Mucosa of descending colon (tissue), 3 donors: ENCODE results near the gene CTPS2. TPM values are rescaled to one million over a fixed set of nuclear protein-coding genes. Genes with fewer than 3 reads are reported as not detected.

Experiments used
- ATAC-seq: fragments of 200-7000 bp; cut with Tn5 transposase; one replicate; pipeline ENCODE4 v1.9.1; 2020; ENCODE audit warnings: mild to moderate bottlenecking, moderate library complexity
- DNase-seq, 3 donors: peaks; one replicate each; pipeline ENCODE4 v3.0.0-alpha.2; 2020
- H3K36me3 ChIP-seq: fragments of 200-600 bp; one replicate; pipeline ENCODE4 v1.8.0; 2021; ENCODE audit warnings: low read depth, mild to moderate bottlenecking
- H3K4me1 ChIP-seq: fragments of 200-600 bp; one replicate; pipeline ENCODE4 v1.8.0; 2021; ENCODE audit warnings: low read depth, mild to moderate bottlenecking
- H3K4me3 ChIP-seq: fragments of 200-600 bp; one replicate; pipeline ENCODE4 v1.8.0; 2021; ENCODE audit warnings: mild to moderate bottlenecking
- H3K9me3 ChIP-seq: fragments of 200-600 bp; one replicate; pipeline ENCODE4 v1.8.0; 2021; ENCODE audit warnings: mild to moderate bottlenecking
- intact Hi-C, 2 donors: fragments of 100-400 bp; cut with DNase I in 1 of 2; cut with micrococcal nuclease in 1 of 2; formaldehyde crosslinking; loops; one replicate each; pipeline versions ENCODE4 v1.11.0 to v1.11.1; 2022; cut with DNase I, micrococcal nuclease
- total RNA-seq, 3 donors: library from RNA; stranded (reverse); fragmentation: NEBNext Ultra II Directional in 2 of 3; extraction: Animal tissue kit (Norgen Biotek cat#: 25700) in 2 of 3; gene quantifications; one replicate each; pipeline versions ENCODE4 v1.2.1 to v1.2.4, GENCODE V29; 2021 to 2023
- TF ChIP-seq, protein P1 (sequence below): fragments of 200-600 bp; IDR thresholded peaks from one replicate; pipeline ENCODE4 v1.8.0; 2022; ENCODE audit warnings: antibody characterized with exemption, mild to moderate bottlenecking
- donor health status: DM: no; HTN: no; CAD: no; lungs with moderate emphysema.
- donor health status: DM: no; HTN: no; CAD: no.
- donor health status: DM: no; HTN: yes; CAD: no.

CTPS2 gene
- total RNA-seq, 3 donors from 2014 or later = 15.0 to 19.0 (median 16.0) TPM

DNA sequence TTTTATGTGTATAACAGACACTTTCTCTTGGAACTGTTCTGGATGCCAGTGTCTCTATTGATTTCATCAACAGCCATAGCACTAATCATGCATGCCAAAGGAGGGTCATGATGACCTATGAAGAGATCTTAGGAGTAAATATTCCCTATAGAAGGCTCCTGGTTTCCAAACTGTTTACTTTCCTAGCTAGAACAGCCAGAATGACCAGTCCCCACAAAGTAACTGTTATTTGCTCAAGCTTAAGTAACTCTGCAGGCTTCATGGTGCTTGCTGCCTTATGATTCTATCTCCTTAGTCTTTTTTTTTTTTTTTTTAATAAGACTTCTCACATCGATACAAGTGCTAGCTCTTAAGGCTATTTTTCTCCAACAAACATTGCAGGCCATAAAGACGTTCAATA is 50.1 kb downstream of the CTPS2 start:
- no peak for ATAC-seq
- Histone ChIP-seq H3K4me1 (no peaks in the 10 kb centered on the region), H3K9me3 (no peaks in the 10 kb centered on the region), H3K36me3 (no peaks in the 10 kb centered on the region), H3K4me3 (no peak overlapping the region)
- DNase-seq = no peak
- intact Hi-C loops = no loop called here
- TF ChIP-seq, protein P1, sequence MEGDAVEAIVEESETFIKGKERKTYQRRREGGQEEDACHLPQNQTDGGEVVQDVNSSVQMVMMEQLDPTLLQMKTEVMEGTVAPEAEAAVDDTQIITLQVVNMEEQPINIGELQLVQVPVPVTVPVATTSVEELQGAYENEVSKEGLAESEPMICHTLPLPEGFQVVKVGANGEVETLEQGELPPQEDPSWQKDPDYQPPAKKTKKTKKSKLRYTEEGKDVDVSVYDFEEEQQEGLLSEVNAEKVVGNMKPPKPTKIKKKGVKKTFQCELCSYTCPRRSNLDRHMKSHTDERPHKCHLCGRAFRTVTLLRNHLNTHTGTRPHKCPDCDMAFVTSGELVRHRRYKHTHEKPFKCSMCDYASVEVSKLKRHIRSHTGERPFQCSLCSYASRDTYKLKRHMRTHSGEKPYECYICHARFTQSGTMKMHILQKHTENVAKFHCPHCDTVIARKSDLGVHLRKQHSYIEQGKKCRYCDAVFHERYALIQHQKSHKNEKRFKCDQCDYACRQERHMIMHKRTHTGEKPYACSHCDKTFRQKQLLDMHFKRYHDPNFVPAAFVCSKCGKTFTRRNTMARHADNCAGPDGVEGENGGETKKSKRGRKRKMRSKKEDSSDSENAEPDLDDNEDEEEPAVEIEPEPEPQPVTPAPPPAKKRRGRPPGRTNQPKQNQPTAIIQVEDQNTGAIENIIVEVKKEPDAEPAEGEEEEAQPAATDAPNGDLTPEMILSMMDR = no peak

DNA sequence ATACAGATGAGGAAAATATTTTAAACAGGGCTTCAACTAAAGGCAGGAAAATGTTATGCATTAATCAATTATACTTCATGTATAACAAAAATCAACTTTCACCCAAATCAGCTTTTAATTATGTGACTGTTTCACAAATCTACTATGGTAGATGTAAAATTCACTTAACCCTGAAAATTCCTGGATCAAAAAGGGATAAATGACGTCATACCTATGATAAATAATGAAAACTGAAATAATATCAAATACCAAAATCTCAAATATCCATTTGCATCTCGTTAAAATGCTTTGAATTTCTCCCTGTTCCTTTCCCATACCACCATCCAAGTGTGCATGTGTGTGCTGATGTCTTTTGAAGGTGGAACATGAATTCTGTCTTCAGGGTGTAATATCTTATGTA is 51.0 kb downstream of the CTPS2 start:
- no peak for ATAC-seq
- no peaks in the 10 kb centered on the region for H3K36me3 ChIP-seq
- H3K9me3 ChIP-seq = no peaks in the 10 kb centered on the region
- no peak for DNase-seq
- no peaks in the 10 kb centered on the region for H3K4me1 ChIP-seq
- H3K4me3 ChIP-seq = no peak overlapping the region
- intact Hi-C loops = no loop called here
- TF ChIP-seq, protein P1 = no peak

DNA sequence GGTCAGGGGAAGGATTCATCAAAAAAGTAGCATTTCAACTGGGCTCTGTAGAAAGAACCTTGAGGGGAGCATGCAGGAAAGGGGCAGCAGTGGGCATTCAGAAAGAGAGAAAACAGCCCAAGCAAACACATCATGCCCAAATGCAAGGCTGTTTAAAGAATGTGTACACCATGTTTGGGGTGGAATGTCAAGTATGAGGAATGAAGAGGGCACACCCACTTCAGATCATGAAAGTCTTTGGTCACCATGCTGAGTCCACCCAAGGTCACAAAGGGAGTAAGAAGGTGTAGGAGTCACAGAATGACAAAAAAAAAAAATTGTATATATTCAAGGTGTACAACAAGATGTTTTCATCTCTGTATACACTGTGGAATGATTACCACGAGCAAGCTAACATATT is 53.1 kb downstream of the CTPS2 start:
- intact Hi-C loops = no loop called here
- Histone ChIP-seq H3K4me3 (no peak overlapping the region), H3K36me3 (no peaks in the 10 kb centered on the region), H3K4me1 (no peaks in the 10 kb centered on the region), H3K9me3 (no peaks in the 10 kb centered on the region)
- ATAC-seq = no peak
- no peak for DNase-seq
- TF ChIP-seq, protein P1 = no peak

DNA sequence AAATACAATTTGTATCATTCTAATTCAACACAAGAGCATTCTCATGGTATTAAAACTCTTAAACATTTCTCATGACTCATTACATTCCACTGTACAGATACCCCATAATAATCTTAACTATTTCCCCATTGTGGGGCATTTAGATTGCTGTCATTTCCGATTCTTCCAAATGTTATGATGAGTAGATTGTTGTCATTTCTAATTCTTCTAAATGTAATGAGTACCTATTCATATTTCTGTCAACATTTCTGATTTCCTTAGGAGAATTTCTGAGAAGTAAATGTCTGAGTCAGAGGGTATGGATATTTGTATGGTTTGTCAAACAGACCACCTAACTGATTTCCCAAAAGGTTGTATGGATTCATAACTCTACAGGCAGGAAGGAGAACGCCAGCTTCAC is 54.2 kb downstream of the CTPS2 start:
- TF ChIP-seq, protein P1 = no peak
- intact Hi-C loops = no loop called here

DNA sequence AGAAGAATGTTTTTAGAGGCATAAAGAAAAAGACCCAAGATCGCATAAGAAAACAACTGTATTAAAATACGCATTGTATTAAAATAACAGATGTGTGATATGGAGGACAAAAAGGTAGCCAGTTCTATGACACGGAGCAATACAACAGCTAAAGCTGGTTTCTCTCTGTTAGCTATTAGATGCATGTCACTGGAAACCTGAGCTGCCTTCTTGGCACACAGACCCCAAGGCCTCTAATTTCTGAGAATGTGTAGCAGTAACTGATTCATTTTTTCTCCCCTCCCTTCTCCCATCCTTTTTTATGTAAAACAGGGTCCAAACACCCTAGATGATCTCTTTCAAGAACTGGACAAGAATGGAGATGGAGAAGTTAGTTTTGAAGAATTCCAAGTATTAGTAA is 58.4 kb downstream of the CTPS2 start:
- intact Hi-C loops = no loop called here
- DNase-seq (no peak), ATAC-seq (no peak)
- Histone ChIP-seq H3K4me1 (no peaks in the 10 kb centered on the region), H3K36me3 (no peaks in the 10 kb centered on the region), H3K4me3 (no peak overlapping the region), H3K9me3 (no peaks in the 10 kb centered on the region)
- TF ChIP-seq, protein P1 = no peak

More for the DNA sequence above, 54.2 kb downstream of the CTPS2 start:
- Histone ChIP-seq H3K4me3 (no peak overlapping the region), H3K4me1 (no peaks in the 10 kb centered on the region), H3K9me3 (no peaks in the 10 kb centered on the region), H3K36me3 (no peaks in the 10 kb centered on the region)
- ATAC-seq = no peak
- DNase-seq = no peak

DNA sequence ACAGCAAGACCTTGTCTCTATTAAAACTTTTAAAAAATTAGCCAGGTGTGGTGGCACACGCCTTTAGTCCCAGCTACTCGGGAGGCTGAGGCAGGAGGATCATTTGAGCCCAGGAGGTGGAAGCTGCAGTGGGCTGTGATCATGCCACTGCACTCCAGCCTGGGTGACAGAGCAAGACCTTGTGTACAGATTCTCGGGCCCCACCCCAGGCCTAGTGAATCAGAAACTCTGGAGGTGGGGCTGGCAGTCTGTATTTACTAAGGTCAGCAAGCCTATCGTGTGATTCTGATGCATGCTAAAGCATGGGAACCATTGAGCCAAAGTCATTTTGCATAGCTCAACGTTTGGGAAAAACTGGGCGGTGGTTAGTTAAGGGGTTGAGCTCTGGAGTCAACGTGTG is 59.0 kb downstream of the CTPS2 start:
- H3K36me3 ChIP-seq = no peaks in the 10 kb centered on the region
- DNase-seq = peak in 2 of 3 donors; percentile 41 to 69
- H3K4me1 ChIP-seq = no peaks in the 10 kb centered on the region
- H3K4me3 ChIP-seq = no peak overlapping the region
- TF ChIP-seq, protein P1 = no peak
- intact Hi-C loops = no loop called here
- H3K9me3 ChIP-seq = no peaks in the 10 kb centered on the region
- peak; percentile 84 for ATAC-seq
